Mesendoderm (in vitro differentiated cells): ENCODE results near the gene HYOU1.
"Not testable (repeated sequence)": the region's sequence is repeated elsewhere in the genome, so short reads cannot be mapped to it uniquely, and the experiment has no call there.

ENCODE experiments used
- DNase-seq: peaks from one replicate; pipeline ENCODE4 v3.0.0; 2013
- H2AK5ac ChIP-seq: 2 replicates; pipeline ENCODE4 v1.6.1; 2013; ENCODE audit warnings: low read length, inconsistent platforms
- H2BK120ac ChIP-seq: 2 replicates; pipeline ENCODE4 v1.6.1; 2013; ENCODE audit warnings: low read depth, mild to moderate bottlenecking, low read length, moderate library complexity, mixed read lengths
- H2BK15ac ChIP-seq: replicated peaks from 2 replicates; pipeline ENCODE4 v1.6.1; 2013; ENCODE audit warnings: low read depth, mild to moderate bottlenecking, moderate library complexity
- H2BK5ac ChIP-seq: 2 replicates; pipeline ENCODE4 v1.6.1; 2013; ENCODE audit warnings: low read length, inconsistent platforms
- H3K18ac ChIP-seq: 2 replicates; pipeline ENCODE4 v1.6.1; 2013; ENCODE audit warnings: mild to moderate bottlenecking, low read length, mixed read lengths
- H3K23ac ChIP-seq: one replicate; pipeline ENCODE4 v1.6.1; 2013; ENCODE audit warnings: low read length
- H3K27ac ChIP-seq: 2 replicates; pipeline ENCODE4 v1.5.1; 2013; ENCODE audit warnings: low read depth, mild to moderate bottlenecking, inconsistent platforms, low read length, moderate library complexity
- H3K27me3 ChIP-seq: 2 replicates; pipeline ENCODE4 v1.6.1; 2013; ENCODE audit warnings: low read length, control low read depth, mild to moderate bottlenecking, inconsistent platforms; ENCODE audit not compliant: insufficient read depth, poor library complexity
- H3K36me3 ChIP-seq: 2 replicates; pipeline ENCODE4 v1.6.1; 2013; ENCODE audit warnings: low read length, inconsistent platforms; ENCODE audit not compliant: control insufficient read depth, insufficient read depth
- H3K4ac ChIP-seq: one replicate; pipeline ENCODE4 v1.6.1; 2013; ENCODE audit warnings: low read depth, mild to moderate bottlenecking, low read length, moderate library complexity
- H3K4me1 ChIP-seq: 2 replicates; pipeline ENCODE4 v1.6.1; 2013; ENCODE audit warnings: low read depth, low read length, inconsistent platforms; ENCODE audit not compliant: control insufficient read depth
- H3K4me2 ChIP-seq: 2 replicates; pipeline ENCODE4 v1.6.1; 2013; ENCODE audit warnings: low read length
- H3K4me3 ChIP-seq: 2 replicates; pipeline ENCODE4 v1.5.1; 2013; ENCODE audit warnings: mild to moderate bottlenecking, low read length
- H3K56ac ChIP-seq: one replicate; pipeline ENCODE4 v1.6.1; 2013; ENCODE audit warnings: low read length
- H3K79me1 ChIP-seq: 2 replicates; pipeline ENCODE4 v1.6.1; 2013; ENCODE audit warnings: low read length, inconsistent platforms
- H3K79me2 ChIP-seq: 2 replicates; pipeline ENCODE4 v1.6.1; 2013; ENCODE audit warnings: mild to moderate bottlenecking, low read length; ENCODE audit not compliant: control insufficient read depth, insufficient read depth
- H3K9ac ChIP-seq: 2 replicates; pipeline ENCODE4 v1.6.1; 2013; ENCODE audit warnings: low read length, inconsistent platforms
- H4K5ac ChIP-seq: one replicate; pipeline ENCODE4 v1.6.1; 2013; ENCODE audit warnings: low read length
- H4K8ac ChIP-seq: one replicate; pipeline ENCODE4 v1.6.1; 2013; ENCODE audit warnings: low read depth, mild to moderate bottlenecking, control low read depth, low read length, moderate library complexity
- WGBS: extraction: QIAGEN DNeasy Blood & Tissue Kit; methylation state at CpG from one replicate; pipeline ENCODE4 v1.1.7; 2013; ENCODE audit warnings: low lambda C conversion rate, missing lambda C conversion rate; ENCODE audit not compliant: insufficient coverage; ENCODE audit errors: extremely low coverage; 5-methylcytosine and 5-hydroxymethylcytosine counted together

The HYOU1 gene

DNA sequence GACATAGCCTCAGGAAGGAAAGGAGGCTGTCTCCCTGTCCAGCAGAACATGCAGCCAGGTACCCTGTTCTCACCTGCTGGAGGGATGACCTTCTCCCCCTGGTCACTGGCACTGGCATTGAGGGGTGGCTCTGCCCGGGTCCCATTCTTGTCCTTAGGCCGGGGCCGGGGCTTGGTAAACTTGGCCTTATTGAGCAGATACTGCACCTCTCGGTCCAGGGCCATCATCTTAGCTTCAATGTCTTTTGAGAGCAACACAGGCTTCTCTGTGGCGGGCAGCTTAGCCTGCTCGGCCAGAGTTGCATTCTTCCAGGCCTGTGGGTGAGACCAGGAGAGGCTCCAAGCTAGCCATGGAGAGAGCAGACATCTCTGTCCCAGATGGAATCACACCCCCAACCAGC is 10.5 kb downstream of the HYOU1 start:
- Histone ChIP-seq H3K79me2 (no peaks in the 10 kb centered on the region), H3K9ac (no peak overlapping the region), H2BK120ac (no peak overlapping the region), H3K18ac (no peak overlapping the region), H3K4me1 (no peaks in the 10 kb centered on the region), H3K4me3 (no peak overlapping the region), H3K27me3 (no peaks in the 10 kb centered on the region), H4K5ac (no peak overlapping the region), H3K27ac (no peak overlapping the region), H2BK15ac (no peak overlapping the region), H2AK5ac (no peak overlapping the region), H3K23ac (no peak overlapping the region), H2BK5ac (no peak overlapping the region), H3K79me1 (no peaks in the 10 kb centered on the region), H3K4ac (no peak overlapping the region), H4K8ac (no peak overlapping the region), H3K56ac (no peak overlapping the region), H3K4me2 (no peak overlapping the region), H3K36me3 (peaks cover 27% of the 10 kb centered on the region)
- no peak for DNase-seq
- WGBS = no CpG with 5 or more reads among the region's 6 CpGs

DNA sequence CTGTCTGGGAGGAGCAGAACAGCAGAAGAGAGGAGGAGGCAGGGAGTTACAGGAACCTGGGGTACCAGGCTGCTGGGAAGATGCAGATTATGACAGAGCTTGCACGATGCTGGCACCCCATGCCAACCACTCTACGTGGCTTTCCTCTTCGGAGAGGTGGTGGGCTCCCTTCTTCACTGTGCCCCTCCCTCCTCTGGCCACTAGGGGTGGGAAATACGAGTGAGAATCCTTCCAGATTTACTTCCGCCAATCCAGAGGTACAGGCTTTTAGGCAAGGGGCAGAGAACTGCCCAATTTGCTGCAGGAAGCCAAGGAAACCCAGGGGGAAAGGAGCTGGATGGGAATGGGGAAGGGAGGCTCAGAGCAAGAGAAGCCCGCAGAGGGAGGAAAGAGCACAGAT is 12.3 kb downstream of the HYOU1 start:
- Histone ChIP-seq H3K9ac (no peak overlapping the region), H3K56ac (no peak overlapping the region), H2AK5ac (no peak overlapping the region), H3K36me3 (peaks cover 21% of the 10 kb centered on the region), H3K79me1 (no peaks in the 10 kb centered on the region), H3K23ac (no peak overlapping the region), H2BK120ac (no peak overlapping the region), H3K4ac (no peak overlapping the region), H3K27ac (no peak overlapping the region), H3K79me2 (no peaks in the 10 kb centered on the region), H4K5ac (no peak overlapping the region), H3K27me3 (no peaks in the 10 kb centered on the region), H2BK5ac (no peak overlapping the region), H3K4me1 (no peaks in the 10 kb centered on the region), H3K4me2 (no peak overlapping the region), H2BK15ac (no peak overlapping the region), H3K4me3 (no peak overlapping the region), H3K18ac (no peak overlapping the region), H4K8ac (no peak overlapping the region)
- WGBS = no CpG with 5 or more reads among the region's 6 CpGs
- peak; percentile 48 for DNase-seq

DNA sequence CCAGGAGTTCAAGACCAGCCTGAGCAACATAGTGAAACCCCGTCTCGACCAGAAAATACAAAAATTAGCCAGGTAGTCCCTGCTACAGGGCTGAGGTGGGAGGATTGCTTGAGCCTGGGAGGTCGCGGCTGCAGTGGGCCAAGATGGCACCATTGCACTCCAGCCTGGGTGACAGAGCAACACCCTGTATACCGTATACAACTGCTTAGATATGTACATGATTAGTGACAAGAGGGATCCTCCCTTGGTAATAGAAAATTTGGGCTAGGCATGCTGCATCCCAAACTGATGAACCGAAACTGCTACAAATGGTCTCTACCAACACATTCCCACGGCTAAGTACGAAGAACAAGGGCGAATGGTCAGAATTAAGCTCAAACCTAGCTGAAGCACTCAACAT is 14.1 kb downstream of the HYOU1 start:
- WGBS = no CpG with 5 or more reads among the region's 9 CpGs
- no peak overlapping the region for H2BK15ac ChIP-seq
- H3K4ac ChIP-seq = no peak overlapping the region
- no peak overlapping the region for H3K18ac ChIP-seq
- no peak overlapping the region for H3K56ac ChIP-seq
- no peak overlapping the region for H4K5ac ChIP-seq
- H3K36me3 ChIP-seq = peaks cover 9% of the 10 kb centered on the region
- no peaks in the 10 kb centered on the region for H3K4me1 ChIP-seq
- no peaks in the 10 kb centered on the region for H3K79me1 ChIP-seq
- H2BK5ac ChIP-seq = no peak overlapping the region
- no peak overlapping the region for H2AK5ac ChIP-seq
- no peak overlapping the region for H3K27ac ChIP-seq
- H2BK120ac ChIP-seq = no peak overlapping the region
- H3K4me2 ChIP-seq = no peak overlapping the region
- H3K79me2 ChIP-seq = no peaks in the 10 kb centered on the region
- H3K4me3 ChIP-seq = no peak overlapping the region
- H3K23ac ChIP-seq = no peak overlapping the region
- no peak for DNase-seq
- no peak overlapping the region for H4K8ac ChIP-seq
- no peaks in the 10 kb centered on the region for H3K27me3 ChIP-seq
- no peak overlapping the region for H3K9ac ChIP-seq

DNA sequence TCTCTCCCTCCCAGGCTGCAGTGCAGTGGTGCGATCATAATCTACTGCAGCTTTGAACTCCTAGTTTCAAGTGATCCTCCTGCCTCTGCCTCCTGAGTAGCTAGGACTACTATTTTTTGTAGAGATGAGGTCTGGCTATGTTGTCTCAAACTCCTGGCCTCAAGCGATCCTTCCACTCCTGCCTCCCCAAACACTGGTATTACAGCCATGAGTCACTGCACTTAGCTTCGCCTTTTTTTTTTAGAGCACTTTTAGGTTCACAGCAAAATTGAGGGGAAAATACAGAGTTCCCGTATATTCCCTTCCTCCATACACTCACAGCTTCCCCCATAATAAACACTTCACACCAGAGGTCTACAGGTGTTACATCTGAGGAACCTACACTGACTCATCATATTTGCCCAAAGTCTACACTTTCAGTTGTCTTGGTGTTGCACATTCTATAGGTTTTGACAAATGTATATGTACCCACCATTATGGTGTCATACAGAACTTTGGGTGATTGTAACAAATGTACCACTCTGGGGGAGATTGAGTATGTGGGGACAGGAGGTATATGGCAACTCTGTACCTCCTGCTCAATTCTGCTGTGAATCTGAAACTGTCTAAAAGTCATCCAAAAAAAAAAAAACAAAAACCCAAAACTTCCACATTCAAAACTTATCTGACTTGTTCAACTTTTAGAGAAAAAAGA is 15.0 kb downstream of the HYOU1 start:
- Histone ChIP-seq H3K4me3 (no peak overlapping the region), H2BK5ac (no peak overlapping the region), H2BK15ac (no peak overlapping the region), H4K8ac (no peak overlapping the region), H3K36me3 (peaks cover 2% of the 10 kb centered on the region), H3K4me2 (no peak overlapping the region), H3K56ac (no peak overlapping the region), H3K18ac (no peak overlapping the region), H4K5ac (no peak overlapping the region), H3K27ac (no peak overlapping the region), H2BK120ac (no peak overlapping the region), H3K9ac (no peak overlapping the region), H3K79me2 (no peaks in the 10 kb centered on the region), H2AK5ac (no peak overlapping the region), H3K27me3 (no peaks in the 10 kb centered on the region), H3K23ac (no peak overlapping the region), H3K4ac (no peak overlapping the region), H3K79me1 (no peaks in the 10 kb centered on the region), H3K4me1 (no peaks in the 10 kb centered on the region)
- DNase-seq = no peak
- no CpG with 5 or more reads among the region's 4 CpGs for WGBS

DNA sequence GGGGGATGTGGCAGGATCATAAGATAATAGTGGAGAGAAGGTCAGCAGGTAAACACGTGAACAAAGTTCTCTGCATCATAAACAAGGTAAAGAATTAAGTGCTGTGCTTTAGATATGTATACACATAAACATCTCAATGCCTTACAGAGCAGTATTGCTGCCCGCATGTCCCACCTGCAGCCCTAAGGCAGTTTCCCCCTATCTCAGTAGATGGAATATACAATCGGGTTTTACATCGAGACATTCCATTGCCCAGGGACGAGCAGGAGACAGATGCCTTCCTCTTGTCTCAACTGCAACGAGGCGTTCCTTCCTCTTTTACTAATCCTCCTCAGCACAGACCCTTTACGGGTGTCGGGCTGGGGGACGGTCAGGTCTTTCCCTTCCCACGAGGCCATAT is 17.5 kb downstream of the HYOU1 start:
- H3K4me3 ChIP-seq, H3K79me2 ChIP-seq, H2BK5ac ChIP-seq, H3K4me2 ChIP-seq, H4K5ac ChIP-seq, H3K18ac ChIP-seq, H3K9ac ChIP-seq, H3K4me1 ChIP-seq, H2BK15ac ChIP-seq, H2AK5ac ChIP-seq, H4K8ac ChIP-seq, H3K36me3 ChIP-seq, DNase-seq, H3K4ac ChIP-seq, H3K79me1 ChIP-seq, H3K27ac ChIP-seq, H2BK120ac ChIP-seq, H3K56ac ChIP-seq, H3K23ac ChIP-seq, H3K27me3 ChIP-seq: not testable (repeated sequence)
- no CpG with 5 or more reads among the region's 11 CpGs for WGBS

DNA sequence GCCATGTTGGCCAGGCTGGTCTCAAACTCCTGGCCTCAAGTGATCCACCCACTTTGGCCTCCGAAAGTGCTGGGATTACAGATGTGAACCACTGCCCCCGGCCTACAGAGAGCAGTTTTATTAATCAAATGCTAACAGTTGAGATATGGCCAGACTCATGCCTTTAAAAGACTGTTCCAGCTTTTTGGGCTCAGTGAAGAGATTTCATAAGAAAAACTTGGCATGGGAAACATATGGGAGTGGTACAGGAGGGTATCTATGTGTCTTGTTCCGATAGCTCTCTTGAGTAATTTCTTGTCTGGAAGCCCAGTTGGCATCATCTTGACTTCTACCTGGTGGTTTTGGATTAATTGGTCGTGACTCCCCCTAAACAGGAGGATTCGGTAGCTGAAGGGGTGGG is 18.1 kb downstream of the HYOU1 start:
- no peak overlapping the region for H4K8ac ChIP-seq
- H3K79me1 ChIP-seq = no peaks in the 10 kb centered on the region
- H3K9ac ChIP-seq = no peak overlapping the region
- no peak overlapping the region for H3K4ac ChIP-seq
- no peak overlapping the region for H2BK5ac ChIP-seq
- no peaks in the 10 kb centered on the region for H3K27me3 ChIP-seq
- no peak overlapping the region for H3K4me2 ChIP-seq
- H3K36me3 ChIP-seq = no peaks in the 10 kb centered on the region
- H3K27ac ChIP-seq = no peak overlapping the region
- no peak overlapping the region for H3K18ac ChIP-seq
- no peak overlapping the region for H2AK5ac ChIP-seq
- WGBS = no CpG with 5 or more reads among the region's 5 CpGs
- DNase-seq = no peak
- no peak overlapping the region for H2BK120ac ChIP-seq
- no peak overlapping the region for H3K23ac ChIP-seq
- H3K4me3 ChIP-seq = no peak overlapping the region
- no peak overlapping the region for H2BK15ac ChIP-seq
- H3K4me1 ChIP-seq = no peaks in the 10 kb centered on the region
- no peak overlapping the region for H3K56ac ChIP-seq
- no peak overlapping the region for H4K5ac ChIP-seq
- H3K79me2 ChIP-seq = no peaks in the 10 kb centered on the region
